A673 (cell line): Measurements from ENCODE around the gene ATF4. TPM values are rescaled to one million over a fixed set of nuclear protein-coding genes. Genes with fewer than 3 reads are reported as not detected.

Experiments used
- BruUV-seq: library from RNA; stranded (reverse); fragments of 400-500 nt; replicated peaks from 2 replicates; lab custom pipeline; 2021; lab: Mats Ljungman, UMichigan
- CTCF ChIA-PET: fragments of 300-600 bp; sonication (Branson Sonifier 250); formaldehyde crosslinking; loops from one replicate; lab custom pipeline; 2022; ENCODE audit warnings: antibody characterized with exemption; lab: Charles Lee
- POLR2A ChIA-PET: fragments of 300-600 bp; sonication (Branson Sonifier 250); formaldehyde crosslinking; loops from one replicate; lab custom pipeline; 2022; ENCODE audit warnings: antibody characterized with exemption; ENCODE audit not compliant: low non-redundant PET; lab: Charles Lee
- DNase-seq: peaks from one replicate; pipeline ENCODE4 v3.0.0-alpha.2; 2015; ENCODE audit warnings: low spot score
- H3K27ac ChIP-seq: fragments of 200-600 bp; sonication (generic); 2 replicates; pipeline ENCODE4 v1.5.1; 2016; ENCODE audit warnings: mixed run types, low read depth, mild to moderate bottlenecking, mixed read lengths, antibody characterized with exemption, low read length; ENCODE audit not compliant: poor library complexity, severe bottlenecking
- H3K27me3 ChIP-seq: fragments of 200-600 bp; sonication (generic); replicated peaks from 2 replicates; pipeline ENCODE4 v1.6.1; 2017; ENCODE audit warnings: mixed run types, low read depth, mild to moderate bottlenecking, mixed read lengths, antibody characterized with exemption, low read length; ENCODE audit not compliant: insufficient read depth, poor library complexity
- H3K36me3 ChIP-seq: fragments of 200-600 bp; sonication (generic); 2 replicates; pipeline ENCODE4 v1.6.1; 2016; ENCODE audit warnings: mixed run types, mild to moderate bottlenecking, mixed read lengths, antibody characterized with exemption, low read length; ENCODE audit not compliant: insufficient read depth, poor library complexity, severe bottlenecking
- H3K4me1 ChIP-seq: fragments of 200-600 bp; sonication (generic); 2 replicates; pipeline ENCODE4 v1.6.1; 2017; ENCODE audit warnings: mixed run types, mild to moderate bottlenecking, mixed read lengths, antibody characterized with exemption, low read length; ENCODE audit not compliant: insufficient read depth, poor library complexity, severe bottlenecking
- H3K4me3 ChIP-seq: fragments of 200-600 bp; sonication (generic); 2 replicates; pipeline ENCODE4 v1.5.1; 2016; ENCODE audit warnings: low read depth, mixed run types, mild to moderate bottlenecking, mixed read lengths, low read length; ENCODE audit not compliant: poor library complexity, severe bottlenecking
- H3K9me3 ChIP-seq: fragments of 200-600 bp; sonication (generic); 2 replicates; pipeline ENCODE4 v1.6.1; 2016; ENCODE audit warnings: mixed run types, low read depth, mild to moderate bottlenecking, mixed read lengths, antibody characterized with exemption, low read length; ENCODE audit not compliant: poor library complexity, severe bottlenecking
- EZH2 ChIP-seq: fragments of 200-600 bp; sonication (generic); IDR thresholded peaks from 2 replicates; pipeline ENCODE4 v1.6.1; 2017; ENCODE audit warnings: borderline replicate concordance, low read depth, mild to moderate bottlenecking, mixed read lengths, antibody characterized with exemption, low read length; ENCODE audit not compliant: poor library complexity, severe bottlenecking
- intact Hi-C: fragments of 100-400 bp; cut with micrococcal nuclease; formaldehyde crosslinking; loops from one replicate; pipeline ENCODE4 v1.10.0; 2022; ENCODE audit not compliant: unreplicated experiment
- total RNA-seq: library from RNA; stranded (reverse); gene quantifications from 2 replicates; pipeline ENCODE4 v1.2.3, GENCODE V29; 2021
- TF ChIP-seq, protein P1 (sequence below): fragments of 300-800, 200-600 bp; sonication (generic); conservative IDR thresholded peaks from 2 replicates; pipeline ENCODE4 v1.5.1; 2017; ENCODE audit warnings: low read depth, mild to moderate bottlenecking, antibody characterized with exemption, low read length, moderate library complexity, mixed read lengths

Gene ATF4
- total RNA-seq, 1 experiment from 2014 or later = 476 TPM

DNA sequence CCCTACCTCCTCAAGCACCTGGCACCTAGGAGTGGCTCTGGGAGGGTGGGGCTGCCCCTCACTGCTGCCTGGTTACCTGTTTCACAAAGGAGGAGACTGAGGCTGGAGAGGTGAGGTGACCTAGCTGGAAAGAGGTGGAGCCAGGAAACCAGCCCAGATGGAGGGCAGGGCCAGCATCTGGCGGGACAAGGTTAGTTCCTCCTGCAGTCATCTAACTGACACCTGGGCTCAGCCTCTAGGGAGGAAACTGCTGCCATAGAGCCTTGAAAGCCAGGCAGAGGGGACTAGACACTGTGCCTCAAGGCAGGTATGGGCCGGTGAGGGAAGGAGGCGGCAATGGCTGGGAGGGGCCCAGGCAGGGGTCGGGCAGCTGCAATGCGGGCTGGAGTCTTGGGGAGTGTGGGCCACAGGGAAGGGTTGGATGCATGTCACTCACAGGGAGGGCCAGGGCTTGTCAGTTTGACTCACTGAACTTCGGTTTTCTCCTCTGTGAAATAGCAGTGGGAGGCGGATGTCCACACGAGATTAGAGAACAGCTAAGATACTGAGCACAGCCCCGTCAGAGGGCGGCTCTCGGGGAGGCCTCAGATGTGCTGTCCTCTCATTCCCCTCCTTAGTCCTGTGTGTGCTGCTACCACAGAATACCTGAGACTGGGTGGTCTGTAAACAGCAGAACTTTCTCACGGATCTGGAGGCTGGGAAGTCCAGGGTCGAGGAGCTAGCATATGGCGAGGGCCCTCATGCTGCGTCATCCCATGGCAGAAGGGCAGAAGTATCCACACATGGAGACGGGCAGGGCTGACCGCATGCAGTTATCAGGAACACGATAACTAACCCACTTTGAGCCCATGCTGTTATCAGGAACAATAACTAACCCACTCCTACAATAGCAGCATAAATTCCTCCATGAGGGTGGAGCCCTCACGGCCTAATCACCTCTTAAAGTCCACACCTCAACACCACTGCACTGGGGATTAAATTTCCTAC, 47.5 kb upstream of the ATF4 start:
- CTCF ChIA-PET = no interaction called here
- POLR2A ChIA-PET = no interaction called here
- intact Hi-C loops = no loop called here

DNA sequence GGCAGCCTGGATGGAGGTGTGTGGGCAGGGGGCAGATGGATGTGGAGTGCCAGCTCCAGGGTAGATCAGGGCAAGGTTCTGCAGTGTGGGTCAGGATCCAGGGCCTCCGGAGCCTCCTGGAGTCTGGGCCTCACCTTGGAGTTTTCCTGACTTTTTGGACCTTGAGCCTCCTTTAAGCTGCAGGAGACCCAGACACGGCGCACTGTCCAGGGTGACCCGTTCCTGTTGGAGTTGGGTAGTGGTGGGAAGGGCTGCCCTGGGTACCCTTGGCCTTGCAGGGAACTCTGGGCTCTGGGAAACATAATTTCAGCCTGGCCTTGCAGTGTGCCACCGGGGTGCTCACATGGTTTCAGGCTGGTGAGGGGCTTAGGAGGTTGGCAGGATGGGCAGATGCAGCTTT, 46.5 kb upstream of the ATF4 start:
- H3K9me3 ChIP-seq = no peaks in the 10 kb centered on the region
- H3K36me3 ChIP-seq = no peaks in the 10 kb centered on the region
- intact Hi-C loops = no loop called here
- BruUV-seq = no TSS peak
- peaks cover 14% of the 10 kb centered on the region for H3K4me1 ChIP-seq
- H3K4me3 ChIP-seq = no peak overlapping the region
- H3K27ac ChIP-seq = no peak overlapping the region
- TF ChIP-seq, protein P1, sequence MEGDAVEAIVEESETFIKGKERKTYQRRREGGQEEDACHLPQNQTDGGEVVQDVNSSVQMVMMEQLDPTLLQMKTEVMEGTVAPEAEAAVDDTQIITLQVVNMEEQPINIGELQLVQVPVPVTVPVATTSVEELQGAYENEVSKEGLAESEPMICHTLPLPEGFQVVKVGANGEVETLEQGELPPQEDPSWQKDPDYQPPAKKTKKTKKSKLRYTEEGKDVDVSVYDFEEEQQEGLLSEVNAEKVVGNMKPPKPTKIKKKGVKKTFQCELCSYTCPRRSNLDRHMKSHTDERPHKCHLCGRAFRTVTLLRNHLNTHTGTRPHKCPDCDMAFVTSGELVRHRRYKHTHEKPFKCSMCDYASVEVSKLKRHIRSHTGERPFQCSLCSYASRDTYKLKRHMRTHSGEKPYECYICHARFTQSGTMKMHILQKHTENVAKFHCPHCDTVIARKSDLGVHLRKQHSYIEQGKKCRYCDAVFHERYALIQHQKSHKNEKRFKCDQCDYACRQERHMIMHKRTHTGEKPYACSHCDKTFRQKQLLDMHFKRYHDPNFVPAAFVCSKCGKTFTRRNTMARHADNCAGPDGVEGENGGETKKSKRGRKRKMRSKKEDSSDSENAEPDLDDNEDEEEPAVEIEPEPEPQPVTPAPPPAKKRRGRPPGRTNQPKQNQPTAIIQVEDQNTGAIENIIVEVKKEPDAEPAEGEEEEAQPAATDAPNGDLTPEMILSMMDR = no peak
- TF ChIP-seq EZH2 = no peak
- CTCF ChIA-PET = no interaction called here
- no peak for DNase-seq
- POLR2A ChIA-PET = interaction anchor here (0.6 kb wide), 1 partner anchor 38 kb away, joined by 5 read pairs; no protein-coding TSS in a partner anchor
- no peaks in the 10 kb centered on the region for H3K27me3 ChIP-seq

More for the DNA sequence above, 47.5 kb upstream of the ATF4 start:
- no peak for DNase-seq
- Histone ChIP-seq H3K27ac (no peak overlapping the region), H3K27me3 (no peaks in the 10 kb centered on the region), H3K4me3 (no peak overlapping the region), H3K4me1 (peaks cover 14% of the 10 kb centered on the region), H3K9me3 (no peaks in the 10 kb centered on the region), H3K36me3 (no peaks in the 10 kb centered on the region)
- no TSS peak for BruUV-seq
- TF ChIP-seq, protein P1 = no peak
- TF ChIP-seq EZH2 = no peak

DNA sequence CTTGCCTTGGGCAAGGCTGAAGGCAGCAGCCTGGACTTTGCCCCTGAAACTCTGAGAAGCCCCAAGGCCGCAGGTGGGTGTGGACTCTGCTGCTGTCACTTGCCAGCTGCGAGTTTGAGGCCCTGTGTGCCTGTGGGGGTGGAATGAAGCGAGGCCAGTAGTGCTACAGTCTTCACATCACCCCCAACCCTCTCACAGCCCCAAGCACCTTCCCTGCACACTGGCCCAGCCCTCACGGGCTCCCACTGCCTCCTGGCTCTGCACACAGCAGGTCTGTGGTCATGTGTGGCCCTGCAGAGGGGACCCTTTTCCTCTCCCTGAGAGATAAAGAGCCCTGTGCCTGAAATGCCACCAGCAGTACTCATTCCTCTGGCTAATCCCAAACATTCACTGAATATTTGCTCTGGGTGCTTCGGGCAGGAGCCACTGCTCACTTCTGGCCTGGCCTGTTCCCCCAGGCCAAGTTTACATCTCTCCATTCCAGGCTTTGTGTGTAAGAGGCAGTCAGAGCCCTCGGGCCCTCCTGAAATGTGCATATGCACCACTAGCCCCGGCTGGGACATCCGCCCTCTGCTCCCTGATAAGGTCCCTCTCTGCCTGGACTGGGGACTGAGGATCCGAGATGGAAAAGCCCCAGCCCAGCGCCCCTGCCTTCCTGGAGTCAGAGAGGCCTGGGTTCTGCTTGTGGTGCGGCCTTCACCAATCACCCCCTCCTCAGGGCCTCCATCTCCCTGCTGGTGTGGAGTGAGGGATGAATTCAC, 45.8 kb upstream of the ATF4 start:
- no peak for DNase-seq
- no peak for TF ChIP-seq EZH2
- TF ChIP-seq, protein P1 = no peak
- H3K4me3 ChIP-seq = no peak overlapping the region
- CTCF ChIA-PET = no interaction called here
- POLR2A ChIA-PET = interaction anchor here (0.6 kb wide), 1 partner anchor 39 kb away, joined by 5 read pairs; no protein-coding TSS in a partner anchor
- H3K36me3 ChIP-seq = no peaks in the 10 kb centered on the region
- no peak overlapping the region for H3K27ac ChIP-seq
- H3K9me3 ChIP-seq = no peaks in the 10 kb centered on the region
- BruUV-seq = no TSS peak
- no peaks in the 10 kb centered on the region for H3K27me3 ChIP-seq
- intact Hi-C loops = no loop called here
- peaks cover 14% of the 10 kb centered on the region for H3K4me1 ChIP-seq
